PFSK-1 (cell line): ENCODE results near the gene ERBB3.

ENCODE experiments used
- FOXP2 ChIP-seq: optimal IDR thresholded peaks from 2 replicates; pipeline ENCODE3; 2011; ENCODE audit warnings: borderline replicate concordance, control low read depth, inconsistent platforms; ENCODE audit not compliant: insufficient read depth; ENCODE audit errors: extremely low read length, extremely low read depth
- POLR2AphosphoS5 ChIP-seq: IDR thresholded peaks from 2 replicates; pipeline ENCODE4 v1.6.1; 2012; ENCODE audit warnings: low read depth, mild to moderate bottlenecking, control low read depth, low read length, moderate library complexity
- SIN3A ChIP-seq: IDR thresholded peaks from 2 replicates; pipeline ENCODE4 v1.6.1; 2012; ENCODE audit warnings: mild to moderate bottlenecking, low read length, moderate library complexity, borderline replicate concordance; ENCODE audit not compliant: insufficient read depth
- TAF1 ChIP-seq: IDR thresholded peaks from 2 replicates; pipeline ENCODE4 v1.6.1; 2012; ENCODE audit warnings: low read length, control low read depth, borderline replicate concordance; ENCODE audit not compliant: insufficient read depth
- TF ChIP-seq, protein P1 (sequence below), 2 experiments: IDR thresholded peaks; 2 replicates each; pipeline versions ENCODE4 v1.6.1 to v1.8.0; 2011 to 2012; ENCODE audit warnings: low read depth in 2 of 2, low read length in 2 of 2, control low read depth in 1 of 2, inconsistent platforms in 1 of 2, mild to moderate bottlenecking in 1 of 2, moderate library complexity in 1 of 2; ENCODE audit not compliant: insufficient read depth in 1 of 2

The ERBB3 gene

GRCh38 chr12:56118688-56119357, 38.9 kb downstream of the ERBB3 start:
- TF ChIP-seq TAF1, result no peak
- no peak for TF ChIP-seq POLR2AphosphoS5
- TF ChIP-seq FOXP2, result no peak
- TF ChIP-seq SIN3A, result no peak

- TF ChIP-seq TAF1, result 0 out of 2 replicates have a peak, but pooled peaks have one; percentile 21
- TF ChIP-seq POLR2AphosphoS5, result peak; percentile 25; the same call in 1 of the 2 replicates
- TF ChIP-seq FOXP2, result no peak
- TF ChIP-seq, protein P1, sequence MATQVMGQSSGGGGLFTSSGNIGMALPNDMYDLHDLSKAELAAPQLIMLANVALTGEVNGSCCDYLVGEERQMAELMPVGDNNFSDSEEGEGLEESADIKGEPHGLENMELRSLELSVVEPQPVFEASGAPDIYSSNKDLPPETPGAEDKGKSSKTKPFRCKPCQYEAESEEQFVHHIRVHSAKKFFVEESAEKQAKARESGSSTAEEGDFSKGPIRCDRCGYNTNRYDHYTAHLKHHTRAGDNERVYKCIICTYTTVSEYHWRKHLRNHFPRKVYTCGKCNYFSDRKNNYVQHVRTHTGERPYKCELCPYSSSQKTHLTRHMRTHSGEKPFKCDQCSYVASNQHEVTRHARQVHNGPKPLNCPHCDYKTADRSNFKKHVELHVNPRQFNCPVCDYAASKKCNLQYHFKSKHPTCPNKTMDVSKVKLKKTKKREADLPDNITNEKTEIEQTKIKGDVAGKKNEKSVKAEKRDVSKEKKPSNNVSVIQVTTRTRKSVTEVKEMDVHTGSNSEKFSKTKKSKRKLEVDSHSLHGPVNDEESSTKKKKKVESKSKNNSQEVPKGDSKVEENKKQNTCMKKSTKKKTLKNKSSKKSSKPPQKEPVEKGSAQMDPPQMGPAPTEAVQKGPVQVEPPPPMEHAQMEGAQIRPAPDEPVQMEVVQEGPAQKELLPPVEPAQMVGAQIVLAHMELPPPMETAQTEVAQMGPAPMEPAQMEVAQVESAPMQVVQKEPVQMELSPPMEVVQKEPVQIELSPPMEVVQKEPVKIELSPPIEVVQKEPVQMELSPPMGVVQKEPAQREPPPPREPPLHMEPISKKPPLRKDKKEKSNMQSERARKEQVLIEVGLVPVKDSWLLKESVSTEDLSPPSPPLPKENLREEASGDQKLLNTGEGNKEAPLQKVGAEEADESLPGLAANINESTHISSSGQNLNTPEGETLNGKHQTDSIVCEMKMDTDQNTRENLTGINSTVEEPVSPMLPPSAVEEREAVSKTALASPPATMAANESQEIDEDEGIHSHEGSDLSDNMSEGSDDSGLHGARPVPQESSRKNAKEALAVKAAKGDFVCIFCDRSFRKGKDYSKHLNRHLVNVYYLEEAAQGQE (IDR thresholded peaks at IDR 0.05; ENCODE audit: insufficient read depth in 1 of 2, low read depth in 2 of 2, low read length in 2 of 2), result 0 out of 4 replicates have a peak, but pooled peaks of 1 of the 2 experiments have one; percentile 24
- TF ChIP-seq SIN3A, result peak; percentile 77; the same call in 1 of the 2 replicates
Observed at GRCh38 chr12:56119361-56119796, 39.4 kb downstream of the ERBB3 start.

GRCh38 chr12:56120158-56120846, 40.3 kb downstream of the ERBB3 start:
- TF ChIP-seq POLR2AphosphoS5, result no peak
- no peak for TF ChIP-seq FOXP2
- no peak for TF ChIP-seq TAF1
- no peak for TF ChIP-seq SIN3A
- TF ChIP-seq, protein P1 (IDR thresholded peaks at IDR 0.05; ENCODE audit: insufficient read depth in 1 of 2, low read depth in 2 of 2, low read length in 2 of 2), result no peak

- TF ChIP-seq POLR2AphosphoS5 (no peak), FOXP2 (no peak), SIN3A (no peak), TAF1 (no peak)
- TF ChIP-seq, protein P1 (IDR thresholded peaks at IDR 0.05; ENCODE audit: insufficient read depth in 1 of 2, low read depth in 2 of 2, low read length in 2 of 2), result no peak
Observed at GRCh38 chr12:56121204-56121870, 41.4 kb downstream of the ERBB3 start.

DNA sequence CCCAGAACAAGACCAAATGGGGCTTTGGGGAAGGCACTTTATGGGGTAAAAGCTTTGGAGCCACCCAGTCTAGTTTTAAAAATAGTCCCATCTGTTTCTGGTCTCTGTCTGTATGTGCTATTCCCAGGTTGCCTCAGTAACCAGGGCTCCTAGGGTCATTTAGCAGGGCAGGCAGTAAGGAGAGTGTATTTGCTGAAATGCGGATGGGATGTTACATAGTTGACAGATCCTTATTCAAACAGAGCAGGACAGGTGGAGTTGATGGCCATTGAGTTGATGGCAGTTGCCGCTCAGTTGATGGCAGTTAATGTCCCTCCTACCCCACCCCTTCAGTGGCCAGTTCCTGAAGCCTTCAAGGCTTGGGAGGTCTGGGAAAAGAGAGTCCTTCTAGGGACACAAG, 42.7 kb downstream of the ERBB3 start:
- no peak for TF ChIP-seq FOXP2
- no peak for TF ChIP-seq TAF1
- no peak for TF ChIP-seq POLR2AphosphoS5
- TF ChIP-seq SIN3A, result no peak
